Chondrocyte (in vitro differentiated cells): ENCODE data around the gene IL1RAP. TPM values are rescaled to one million over a fixed set of nuclear protein-coding genes. Genes with fewer than 3 reads are reported as not detected.
"Not testable (repeated sequence)": the region's sequence is repeated elsewhere in the genome, so short reads cannot be mapped to it uniquely, and the experiment has no call there.

Experiments used
- DNase-seq: peaks from one replicate; pipeline ENCODE4 v3.0.0; 2021; ENCODE audit warnings: mixed read lengths, low spot score
- H3K27ac Mint-ChIP-seq: one replicate; pipeline ENCODE4 v1.8.0; 2021; ENCODE audit warnings: mild to moderate bottlenecking, moderate library complexity, mixed read lengths; ENCODE audit not compliant: unreplicated experiment
- H3K27me3 Mint-ChIP-seq: 2 replicates; pipeline ENCODE4 v1.8.0; 2021; ENCODE audit warnings: low read depth, mixed read lengths
- H3K36me3 Mint-ChIP-seq: 2 replicates; pipeline ENCODE4 v1.8.0; 2021; ENCODE audit warnings: low read depth, mixed read lengths
- H3K4me1 Mint-ChIP-seq: 2 replicates; pipeline ENCODE4 v1.8.0; 2021; ENCODE audit warnings: low read depth, mild to moderate bottlenecking, mixed read lengths
- H3K4me3 Mint-ChIP-seq: one replicate; pipeline ENCODE4 v1.8.0; 2021; ENCODE audit warnings: mild to moderate bottlenecking, moderate library complexity, mixed read lengths; ENCODE audit not compliant: unreplicated experiment
- H3K9me3 Mint-ChIP-seq: 2 replicates; pipeline ENCODE4 v1.8.0; 2021; ENCODE audit warnings: low read depth, mixed read lengths
- CTCF ChIP-seq: fragments of 200-600 bp; sonication (generic); IDR thresholded peaks from 2 replicates; pipeline ENCODE4 v1.5.0; 2021; ENCODE audit warnings: antibody characterized with exemption, mild to moderate bottlenecking, moderate library complexity
- total RNA-seq: library from RNA; stranded (reverse); gene quantifications from 3 replicates; pipeline ENCODE4 v1.2.1, GENCODE V29; 2021

Gene IL1RAP
- total RNA-seq, 1 donor from 2014 or later, result 30.4 TPM

- Mint-ChIP-seq H3K27me3 (no peaks in the 10 kb centered on the region), H3K4me3 (no peak overlapping the region), H3K9me3 (no peaks in the 10 kb centered on the region), H3K27ac (peak overlapping the region; percentile 73), H3K36me3 (no peaks in the 10 kb centered on the region), H3K4me1 (peaks cover 43% of the 10 kb centered on the region)
- DNase-seq, result no peak
- no peak for TF ChIP-seq CTCF
These were observed 157.8 kb downstream of the IL1RAP start for GRCh38 chr3:190671658-190672057.

- Mint-ChIP-seq H3K27me3 (no peaks in the 10 kb centered on the region), H3K9me3 (peaks cover 2% of the 10 kb centered on the region), H3K4me1 (peaks cover 38% of the 10 kb centered on the region), H3K36me3 (no peaks in the 10 kb centered on the region), H3K4me3 (no peak overlapping the region), H3K27ac (peak overlapping the region; percentile 19)
- no peak for DNase-seq
- TF ChIP-seq CTCF, result no peak
These were observed 159.3 kb downstream of the IL1RAP start for GRCh38 chr3:190673148-190673547.

GRCh38 chr3:190676481-190676880 is 162.6 kb downstream of the IL1RAP start:
- Mint-ChIP-seq H3K4me1 (peaks cover 28% of the 10 kb centered on the region), H3K27ac (no peak overlapping the region), H3K27me3 (no peaks in the 10 kb centered on the region), H3K36me3 (no peaks in the 10 kb centered on the region), H3K9me3 (peaks cover 4% of the 10 kb centered on the region), H3K4me3 (no peak overlapping the region)
- DNase-seq, result no peak
- TF ChIP-seq CTCF, result no peak

- no peak overlapping the region for H3K4me3 Mint-ChIP-seq
- DNase-seq, result no peak
- H3K27ac Mint-ChIP-seq, result no peak overlapping the region
- TF ChIP-seq CTCF, result no peak
- H3K36me3 Mint-ChIP-seq, result no peaks in the 10 kb centered on the region
- H3K4me1 Mint-ChIP-seq, result peaks cover 23% of the 10 kb centered on the region
- H3K9me3 Mint-ChIP-seq, result peaks cover 4% of the 10 kb centered on the region
- H3K27me3 Mint-ChIP-seq, result no peaks in the 10 kb centered on the region
These were observed 163.1 kb downstream of the IL1RAP start for GRCh38 chr3:190677001-190677400.

GRCh38 chr3:190677868-190678267 is 164.0 kb downstream of the IL1RAP start:
- peaks cover 16% of the 10 kb centered on the region for H3K4me1 Mint-ChIP-seq
- not testable (repeated sequence) for DNase-seq, H3K27me3 Mint-ChIP-seq, H3K4me3 Mint-ChIP-seq, H3K36me3 Mint-ChIP-seq, H3K9me3 Mint-ChIP-seq, H3K27ac Mint-ChIP-seq

GRCh38 chr3:190680691-190681090 is 166.8 kb downstream of the IL1RAP start:
- no peak for DNase-seq
- Mint-ChIP-seq H3K27ac (no peak overlapping the region), H3K9me3 (peaks cover 4% of the 10 kb centered on the region), H3K27me3 (no peaks in the 10 kb centered on the region), H3K4me3 (no peak overlapping the region), H3K36me3 (no peaks in the 10 kb centered on the region), H3K4me1 (no peaks in the 10 kb centered on the region)
- no peak for TF ChIP-seq CTCF
